GM12891 (cell line): ENCODE data around the gene CPXM1.

Source experiments
- SPI1 ChIP-seq: IDR thresholded peaks from 2 replicates; pipeline ENCODE4 v1.6.1; 2011; ENCODE audit warnings: low read depth, low read length, control low read depth
- TAF1 ChIP-seq: IDR thresholded peaks from 2 replicates; pipeline ENCODE4 v1.6.1; 2011; ENCODE audit warnings: low read depth, low read length, control low read depth

DNA sequence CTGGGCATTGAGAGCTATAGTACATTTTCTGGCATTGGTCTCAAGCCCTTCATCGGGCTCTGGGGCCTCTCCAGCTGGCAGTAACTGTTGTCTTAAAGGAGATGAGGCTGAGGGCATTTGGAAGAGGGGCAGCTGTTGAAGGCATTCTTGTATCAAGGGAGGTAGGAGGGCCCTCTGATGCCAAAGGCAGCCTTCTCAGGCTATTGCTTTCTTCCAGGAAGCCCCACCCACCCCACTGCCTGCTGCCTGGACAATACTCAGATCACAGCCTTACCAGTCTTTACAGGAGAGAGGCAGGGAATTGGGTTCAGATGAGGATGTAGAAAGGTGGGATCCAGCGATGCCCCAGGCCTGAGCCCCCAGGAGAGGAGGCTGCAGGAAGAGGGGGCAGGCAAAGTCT lies 46.0 kb downstream of the CPXM1 start:
- no peak for TF ChIP-seq SPI1
- no peak for TF ChIP-seq TAF1
